ENCODE measurements around the gene XRCC5. TPM values are rescaled to one million over a fixed set of nuclear protein-coding genes. Genes with fewer than 3 reads are reported as not detected.

Gene XRCC5
- total RNA-seq, 4 donors from 2014 or later = 113 to 149 (median 137) TPM

GRCh38 chr2:216130346-216130971 is 21.3 kb downstream of the XRCC5 start:
- no peak for DNase-seq (ENCODE audit: extremely low spot score)
- Histone ChIP-seq H3K36me3 (peaks cover 51 to 100% (median 91%) of the 10 kb centered on the region in 4 donors), H3K4me1 (peaks cover 0 to 22% (median 8%) of the 10 kb centered on the region in 4 donors), H3K27me3 (no peaks in the 10 kb centered on the region), H3K4me3 (no peak overlapping the region), H3K27ac (replicated peaks in 1 of 4) (no peak overlapping the region), H3K9me3 (no peaks in the 10 kb centered on the region)
- TF ChIP-seq EP300 (IDR thresholded peaks at IDR 0.05) (no peak), CTCF (IDR thresholded peaks at IDR 0.05) (no peak), POLR2AphosphoS5 (IDR thresholded peaks at IDR 0.05) (no peak), POLR2A (IDR thresholded peaks at IDR 0.05; ENCODE audit: low read depth) (no peak)
- intact Hi-C loops (cut with DNase I) = no loop called here
- WGBS = 78% methylated on average over 6 of the region's 6 CpGs

- Histone ChIP-seq H3K27me3 (no peaks in the 10 kb centered on the region), H3K4me3 (no peak overlapping the region), H3K36me3 (peaks cover 48 to 100% (median 91%) of the 10 kb centered on the region in 4 donors), H3K9me3 (no peaks in the 10 kb centered on the region), H3K27ac (replicated peaks in 1 of 4) (no peak overlapping the region), H3K4me1 (peaks cover 0 to 22% (median 8%) of the 10 kb centered on the region in 4 donors)
- intact Hi-C loops (cut with DNase I) = no loop called here
- DNase-seq (ENCODE audit: extremely low spot score) = no peak
- TF ChIP-seq POLR2AphosphoS5 (IDR thresholded peaks at IDR 0.05) = no peak
- WGBS = 96% methylated on average over 3 of the region's 3 CpGs
Observed at GRCh38 chr2:216131175-216131926, 22.2 kb downstream of the XRCC5 start.

- H3K4me1 ChIP-seq = peaks cover 0 to 22% (median 8%) of the 10 kb centered on the region in 4 donors
- no peak overlapping the region for H3K27ac ChIP-seq (replicated peaks in 1 of 4)
- intact Hi-C loops (cut with DNase I) = no loop called here
- peaks cover 47 to 100% (median 90%) of the 10 kb centered on the region in 4 donors for H3K36me3 ChIP-seq
- H3K27me3 ChIP-seq = no peaks in the 10 kb centered on the region
- H3K9me3 ChIP-seq = no peaks in the 10 kb centered on the region
- TF ChIP-seq POLR2A (IDR thresholded peaks at IDR 0.05; ENCODE audit: low read depth) (no peak), EP300 (IDR thresholded peaks at IDR 0.05) (no peak), CTCF (IDR thresholded peaks at IDR 0.05) (no peak), POLR2AphosphoS5 (IDR thresholded peaks at IDR 0.05) (no peak)
- H3K4me3 ChIP-seq = no peak overlapping the region
- DNase-seq (ENCODE audit: extremely low spot score) = no peak
Observed at GRCh38 chr2:216132585-216132984, 23.4 kb downstream of the XRCC5 start.

- Histone ChIP-seq H3K4me3 (no peak overlapping the region), H3K9me3 (no peaks in the 10 kb centered on the region), H3K27ac (replicated peaks in 1 of 4) (no peak overlapping the region), H3K36me3 (peaks cover 54 to 100% (median 92%) of the 10 kb centered on the region in 4 donors), H3K27me3 (no peaks in the 10 kb centered on the region), H3K4me1 (peaks cover 0 to 22% (median 8%) of the 10 kb centered on the region in 4 donors)
- no peak for TF ChIP-seq CTCF (IDR thresholded peaks at IDR 0.05)
- TF ChIP-seq POLR2AphosphoS5 (IDR thresholded peaks at IDR 0.05) = no peak
- TF ChIP-seq POLR2A (IDR thresholded peaks at IDR 0.05; ENCODE audit: low read depth) = no peak
- TF ChIP-seq EP300 (IDR thresholded peaks at IDR 0.05) = no peak
- WGBS = 100% methylated on average over 2 of the region's 2 CpGs
- DNase-seq (ENCODE audit: extremely low spot score) = no peak
- intact Hi-C loops (cut with DNase I) = no loop called here
Observed at GRCh38 chr2:216133397-216133796, 24.2 kb downstream of the XRCC5 start.

GRCh38 chr2:216134958-216135541 is 25.9 kb downstream of the XRCC5 start:
- intact Hi-C loops (cut with DNase I) = no loop called here
- no peak overlapping the region for H3K27ac ChIP-seq (replicated peaks in 1 of 4)
- no peaks in the 10 kb centered on the region for H3K27me3 ChIP-seq
- 91% methylated on average over 4 of the region's 4 CpGs for WGBS
- H3K36me3 ChIP-seq = peaks cover 66 to 100% (median 94%) of the 10 kb centered on the region in 4 donors
- H3K4me1 ChIP-seq = peaks cover 0 to 8% (median 6%) of the 10 kb centered on the region in 4 donors
- TF ChIP-seq POLR2AphosphoS5 (IDR thresholded peaks at IDR 0.05) (no peak), CTCF (IDR thresholded peaks at IDR 0.05) (no peak), EP300 (IDR thresholded peaks at IDR 0.05) (no peak), POLR2A (IDR thresholded peaks at IDR 0.05; ENCODE audit: low read depth) (no peak)
- H3K9me3 ChIP-seq = no peaks in the 10 kb centered on the region
- DNase-seq (ENCODE audit: extremely low spot score) = no peak
- no peak overlapping the region for H3K4me3 ChIP-seq
